ENCODE measurements around the gene NAMPT. TPM values are rescaled to one million over a fixed set of nuclear protein-coding genes. Genes with fewer than 3 reads are reported as not detected.

Gene NAMPT
- total RNA-seq, 2 experiments from 2014 or later: 790 to 812 TPM

- Mint-ChIP-seq H3K36me3 (ENCODE audit: low read depth) (peaks cover 4% of the 10 kb centered on the region), H3K27me3 (peaks cover 10% of the 10 kb centered on the region), H3K27ac (no peak overlapping the region), H3K9me3 (peaks cover 8% of the 10 kb centered on the region), H3K4me1 (ENCODE audit: low read depth) (peaks cover 28% of the 10 kb centered on the region), H3K4me3 (no peak overlapping the region)
- ATAC-seq: no peak
- intact Hi-C loops (cut with micrococcal nuclease): no loop called here
- TF ChIP-seq CTCF (IDR thresholded peaks at IDR 0.05): no peak
- CTCF ChIA-PET: interaction anchor here (0.8 to 1.3 kb wide), 3 partner anchors 22 to 136 kb away, joined by 3 to 4 read pairs (median 4); no protein-coding TSS in a partner anchor
- POLR2A ChIA-PET: no interaction called here
- DNase-seq: no peak
Measured at GRCh38 chr7:106290319-106290718, 5.5 kb upstream of the NAMPT start.

- CTCF ChIA-PET: interaction anchor here (0.8 to 1.3 kb wide), 3 partner anchors 22 to 136 kb away, joined by 3 to 4 read pairs (median 4); no protein-coding TSS in a partner anchor
- peaks cover 5% of the 10 kb centered on the region for H3K36me3 Mint-ChIP-seq (ENCODE audit: low read depth)
- POLR2A ChIA-PET: no interaction called here
- no peak overlapping the region for H3K27ac Mint-ChIP-seq
- H3K4me3 Mint-ChIP-seq: no peak overlapping the region
- no peak for TF ChIP-seq CTCF (IDR thresholded peaks at IDR 0.05)
- intact Hi-C loops (cut with micrococcal nuclease): loop anchor here (5.0 kb wide), 1 partner anchor 192 kb away; no protein-coding TSS in a partner anchor
- peaks cover 10% of the 10 kb centered on the region for H3K27me3 Mint-ChIP-seq
- DNase-seq: no peak
- peaks cover 8% of the 10 kb centered on the region for H3K9me3 Mint-ChIP-seq
- H3K4me1 Mint-ChIP-seq (ENCODE audit: low read depth): peaks cover 28% of the 10 kb centered on the region
- no peak for ATAC-seq
Measured at GRCh38 chr7:106289848-106290247, 5.1 kb upstream of the NAMPT start.

GRCh38 chr7:106288263-106288662 is 3.5 kb upstream of the NAMPT start:
- Mint-ChIP-seq H3K36me3 (ENCODE audit: low read depth) (peaks cover 15% of the 10 kb centered on the region), H3K4me3 (no peak overlapping the region), H3K9me3 (peaks cover 7% of the 10 kb centered on the region), H3K27me3 (peaks cover 10% of the 10 kb centered on the region), H3K4me1 (ENCODE audit: low read depth) (peaks cover 28% of the 10 kb centered on the region), H3K27ac (no peak overlapping the region)
- ATAC-seq (no peak), DNase-seq (no peak)
- ChIA-PET CTCF (interaction anchor here (0.7 to 1.2 kb wide), 2 partner anchors 137 to 174 kb away, joined by 3 to 4 read pairs; no protein-coding TSS in a partner anchor), POLR2A (interaction anchor here (0.6 to 5.0 kb wide), 2 partner anchors 58 to 136 kb away, joined by 3 to 111 read pairs; no protein-coding TSS in a partner anchor)
- no peak for TF ChIP-seq CTCF (IDR thresholded peaks at IDR 0.05)
- intact Hi-C loops (cut with micrococcal nuclease): loop anchor here (5.0 kb wide), 1 partner anchor 194 kb away; no protein-coding TSS in a partner anchor

GRCh38 chr7:106287786-106288185 is 3.0 kb upstream of the NAMPT start:
- no peak overlapping the region for H3K4me3 Mint-ChIP-seq
- H3K27me3 Mint-ChIP-seq: peaks cover 10% of the 10 kb centered on the region
- POLR2A ChIA-PET: interaction anchor here (0.6 to 5.0 kb wide), 5 partner anchors 20 to 137 kb away, joined by 3 to 111 read pairs (median 3); no protein-coding TSS in a partner anchor
- ATAC-seq: no peak
- H3K4me1 Mint-ChIP-seq (ENCODE audit: low read depth): peaks cover 28% of the 10 kb centered on the region
- peaks cover 2% of the 10 kb centered on the region for H3K9me3 Mint-ChIP-seq
- TF ChIP-seq CTCF (IDR thresholded peaks at IDR 0.05): no peak
- H3K27ac Mint-ChIP-seq: peak overlapping the region; percentile 28
- H3K36me3 Mint-ChIP-seq (ENCODE audit: low read depth): peaks cover 20% of the 10 kb centered on the region
- intact Hi-C loops (cut with micrococcal nuclease): loop anchor here (2.0 to 5.0 kb wide), 2 partner anchors 27 to 195 kb away; no protein-coding TSS in a partner anchor
- CTCF ChIA-PET: interaction anchor here (0.7 to 1.0 kb wide), 2 partner anchors 9 to 137 kb away, joined by 3 read pairs; no protein-coding TSS in a partner anchor
- no peak for DNase-seq

- ATAC-seq: peak; percentile 4
- intact Hi-C loops (cut with micrococcal nuclease): loop anchor here (1.0 to 5.0 kb wide), 3 partner anchors 29 to 196 kb away; no protein-coding TSS in a partner anchor
- TF ChIP-seq CTCF (IDR thresholded peaks at IDR 0.05): no peak
- CTCF ChIA-PET: interaction anchor here (1.2 to 2.3 kb wide), 4 partner anchors 16 to 177 kb away, joined by 3 to 11 read pairs (median 8); no protein-coding TSS in a partner anchor
- H3K4me1 Mint-ChIP-seq (ENCODE audit: low read depth): peaks cover 31% of the 10 kb centered on the region
- H3K27me3 Mint-ChIP-seq: peaks cover 4% of the 10 kb centered on the region
- peak overlapping the region; percentile 99 for H3K27ac Mint-ChIP-seq
- peak overlapping the region; percentile 88 for H3K4me3 Mint-ChIP-seq
- POLR2A ChIA-PET: interaction anchor here (0.7 to 5.0 kb wide), 17 partner anchors 13 to 375 kb away, joined by 3 to 111 read pairs (median 7); partner anchors contain the start of gene CCDC71L
- DNase-seq: peak; percentile 78
- H3K36me3 Mint-ChIP-seq (ENCODE audit: low read depth): peaks cover 38% of the 10 kb centered on the region
- peaks cover 2% of the 10 kb centered on the region for H3K9me3 Mint-ChIP-seq
Measured at GRCh38 chr7:106285855-106286492, 1.2 kb upstream of the NAMPT start.
